Tibial nerve (tissue), 4 donors: ENCODE results near the gene ASB8. TPM values are rescaled to one million over a fixed set of nuclear protein-coding genes. Genes with fewer than 3 reads are reported as not detected.
"Not testable (repeated sequence)": the region's sequence is repeated elsewhere in the genome, so short reads cannot be mapped to it uniquely, and the experiment has no call there.

Experiments used
- DNase-seq, 2 donors: peaks; one replicate each; pipeline ENCODE4 v3.0.0-alpha.2; 2019; ENCODE audit warnings: low spot score in 2 of 2
- H3K27ac ChIP-seq, 4 donors: fragments of 200-600 bp; sonication (generic) in 3 of 4; one replicate each; pipeline ENCODE4 v1.5.1; 2017 to 2019; ENCODE audit warnings: mild to moderate bottlenecking in 1 of 4
- H3K27me3 ChIP-seq, 2 donors: fragments of 200-600 bp; sonication (generic) in 1 of 2; one replicate each; pipeline versions ENCODE4 v1.5.1 to v1.6.0; 2017 to 2019
- H3K36me3 ChIP-seq, 3 donors: fragments of 200-600 bp; sonication (generic); one replicate each; pipeline ENCODE4 v1.5.1; 2018 to 2019
- H3K4me1 ChIP-seq, 4 donors: fragments of 200-600 bp; sonication (generic) in 3 of 4; one replicate each; pipeline ENCODE4 v1.5.1; 2017 to 2019
- H3K4me3 ChIP-seq, 4 donors: fragments of 200-600 bp; sonication (generic) in 3 of 4; one replicate each; pipeline ENCODE4 v1.5.1; 2017 to 2019; ENCODE audit warnings: mild to moderate bottlenecking in 1 of 4, moderate library complexity in 1 of 4
- H3K9me3 ChIP-seq, 4 donors: fragments of 200-600 bp; sonication (generic) in 3 of 4; one replicate each; pipeline ENCODE4 v1.5.1; 2017 to 2019
- EP300 ChIP-seq, 2 donors: sonication (generic); formaldehyde crosslinking; IDR thresholded peaks; one replicate each; pipeline ENCODE4 v1.6.1; 2017; ENCODE audit warnings: antibody characterized with exemption in 2 of 2, mild to moderate bottlenecking in 1 of 2
- POLR2A ChIP-seq, 2 donors: fragments of 450-650 bp; IDR thresholded peaks; one replicate each; pipeline ENCODE4 v1.6.1; 2017; ENCODE audit warnings: antibody characterized with exemption in 2 of 2, mild to moderate bottlenecking in 2 of 2, moderate library complexity in 2 of 2
- WGBS, 2 donors: methylation state at CpG; one replicate each; pipeline ENCODE4 v1.1.5; 2018; 5-methylcytosine and 5-hydroxymethylcytosine counted together
- total RNA-seq, 4 donors: library from RNA; depleted of rRNA; stranded (reverse); fragments of >200 nt; gene quantifications; one replicate each; pipeline ENCODE4 v1.1.0, GENCODE V29; 2016
- TF ChIP-seq, protein P1 (sequence below), 5 experiments: fragments of 200-600 bp in 3 of 5; fragments of 450-650 bp in 2 of 5; sonication (generic) in 3 of 5; IDR thresholded peaks; one replicate each; pipeline ENCODE4 v1.5.1; 2016 to 2019; ENCODE audit warnings: antibody characterized with exemption in 5 of 5, mild to moderate bottlenecking in 3 of 5, moderate library complexity in 2 of 5

Gene ASB8
- total RNA-seq, 4 donors from 2014 or later, result 25.1 to 40.2 (median 28.2) TPM

DNA sequence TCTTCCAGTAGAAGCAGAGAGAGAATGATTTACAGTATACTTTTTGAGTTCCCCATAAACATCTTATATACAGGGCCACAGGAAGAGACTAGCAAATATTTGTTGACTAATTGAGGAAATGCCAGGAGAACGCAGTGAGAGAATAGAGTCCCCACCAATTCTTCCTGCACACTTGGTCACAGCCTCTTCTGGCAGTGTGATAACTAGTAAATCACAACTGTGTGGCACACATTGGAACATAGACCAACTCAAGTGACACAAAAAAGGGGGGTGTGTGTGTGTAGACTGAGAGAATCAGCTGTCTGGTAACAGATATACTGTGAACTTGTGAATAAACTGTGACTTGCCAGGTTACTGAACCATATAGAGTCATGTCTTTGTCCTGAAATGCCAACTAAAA, 27.9 kb downstream of the ASB8 start:
- no peak for DNase-seq
- Histone ChIP-seq H3K27ac (no peak overlapping the region), H3K27me3 (no peaks in the 10 kb centered on the region), H3K4me1 (no peaks in the 10 kb centered on the region), H3K4me3 (no peak overlapping the region), H3K9me3 (no peaks in the 10 kb centered on the region), H3K36me3 (peaks cover under 1 to 94% (median 12%) of the 10 kb centered on the region in 3 donors)
- TF ChIP-seq EP300 (IDR thresholded peaks at IDR 0.05) (no peak), POLR2A (IDR thresholded peaks at IDR 0.05) (no peak)
- TF ChIP-seq, protein P1, sequence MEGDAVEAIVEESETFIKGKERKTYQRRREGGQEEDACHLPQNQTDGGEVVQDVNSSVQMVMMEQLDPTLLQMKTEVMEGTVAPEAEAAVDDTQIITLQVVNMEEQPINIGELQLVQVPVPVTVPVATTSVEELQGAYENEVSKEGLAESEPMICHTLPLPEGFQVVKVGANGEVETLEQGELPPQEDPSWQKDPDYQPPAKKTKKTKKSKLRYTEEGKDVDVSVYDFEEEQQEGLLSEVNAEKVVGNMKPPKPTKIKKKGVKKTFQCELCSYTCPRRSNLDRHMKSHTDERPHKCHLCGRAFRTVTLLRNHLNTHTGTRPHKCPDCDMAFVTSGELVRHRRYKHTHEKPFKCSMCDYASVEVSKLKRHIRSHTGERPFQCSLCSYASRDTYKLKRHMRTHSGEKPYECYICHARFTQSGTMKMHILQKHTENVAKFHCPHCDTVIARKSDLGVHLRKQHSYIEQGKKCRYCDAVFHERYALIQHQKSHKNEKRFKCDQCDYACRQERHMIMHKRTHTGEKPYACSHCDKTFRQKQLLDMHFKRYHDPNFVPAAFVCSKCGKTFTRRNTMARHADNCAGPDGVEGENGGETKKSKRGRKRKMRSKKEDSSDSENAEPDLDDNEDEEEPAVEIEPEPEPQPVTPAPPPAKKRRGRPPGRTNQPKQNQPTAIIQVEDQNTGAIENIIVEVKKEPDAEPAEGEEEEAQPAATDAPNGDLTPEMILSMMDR (IDR thresholded peaks at IDR 0.05), result no peak
- WGBS, 2 donors, result 77 to 79% methylated on average over 1 of the region's 1 CpG

DNA sequence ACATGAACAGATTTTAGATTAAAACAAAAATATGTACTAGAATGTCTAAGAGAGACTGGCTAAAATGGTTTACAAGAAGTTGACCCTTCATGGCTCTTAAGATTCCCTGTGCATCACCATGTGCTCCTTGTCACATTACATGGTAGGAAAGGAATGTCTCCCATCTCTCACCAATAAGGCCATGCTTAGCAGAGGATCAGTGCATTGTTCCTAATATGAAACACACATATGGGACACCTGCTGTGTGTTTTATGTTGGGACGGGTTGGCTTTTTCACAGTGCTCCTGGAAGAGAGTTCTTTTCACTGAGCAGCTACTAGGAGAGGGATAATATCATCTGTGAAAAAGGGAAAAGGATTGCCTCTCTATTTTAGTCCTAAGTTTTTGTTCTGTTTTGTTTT, 28.5 kb downstream of the ASB8 start:
- Histone ChIP-seq H3K27ac (no peak overlapping the region), H3K4me1 (no peaks in the 10 kb centered on the region), H3K9me3 (no peaks in the 10 kb centered on the region), H3K27me3 (no peaks in the 10 kb centered on the region), H3K4me3 (no peak overlapping the region), H3K36me3 (peaks cover 0 to 94% (median 12%) of the 10 kb centered on the region in 3 donors)
- TF ChIP-seq POLR2A (IDR thresholded peaks at IDR 0.05), result no peak
- TF ChIP-seq EP300 (IDR thresholded peaks at IDR 0.05), result no peak
- TF ChIP-seq, protein P1 (IDR thresholded peaks at IDR 0.05), result no peak
- 100% methylated on average over 1 of the region's 1 CpG for WGBS, 2 donors
- no peak for DNase-seq

DNA sequence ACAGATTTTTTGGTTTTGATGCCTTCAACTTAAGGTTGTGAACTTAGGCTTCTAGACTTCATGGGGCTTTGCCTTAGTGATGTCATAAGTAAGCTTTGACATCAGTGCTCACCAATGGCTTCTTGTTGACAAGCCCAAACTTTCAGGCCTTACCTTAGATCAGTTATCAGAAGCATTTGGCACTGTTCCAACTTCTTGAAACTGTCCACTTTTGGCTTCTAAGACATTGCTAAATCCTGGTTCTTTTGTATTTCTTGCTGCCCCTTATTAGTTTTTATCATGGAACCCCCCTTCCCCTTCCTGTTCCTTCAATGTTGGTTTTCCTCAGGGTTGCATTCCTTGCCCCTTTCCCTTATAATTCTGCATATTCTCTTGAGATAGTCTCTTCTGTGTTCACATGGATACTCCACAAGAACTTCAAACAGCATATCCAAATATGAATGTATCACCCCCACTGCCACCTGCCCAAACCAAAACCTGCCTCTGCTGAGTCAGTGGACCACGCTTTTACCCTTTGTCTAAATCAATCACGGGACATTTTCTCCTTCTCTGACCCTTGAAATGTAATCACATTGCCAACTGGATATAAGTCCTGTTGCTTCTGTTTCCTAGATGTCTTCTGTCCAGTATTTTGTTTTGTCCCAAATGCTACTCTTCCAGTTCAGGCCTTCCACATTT, 30.2 kb downstream of the ASB8 start:
- Histone ChIP-seq H3K9me3 (no peaks in the 10 kb centered on the region), H3K4me3 (no peak overlapping the region), H3K36me3 (peaks cover 0 to 91% (median under 1%) of the 10 kb centered on the region in 3 donors), H3K27ac (no peak overlapping the region), H3K4me1 (peaks cover 0 to 4% (median 0%) of the 10 kb centered on the region in 4 donors), H3K27me3 (no peaks in the 10 kb centered on the region)
- TF ChIP-seq POLR2A (IDR thresholded peaks at IDR 0.05) (no peak), EP300 (IDR thresholded peaks at IDR 0.05) (no peak)
- TF ChIP-seq, protein P1 (IDR thresholded peaks at IDR 0.05), result no peak
- 92 to 97% methylated on average over 2 of the region's 2 CpGs for WGBS, 2 donors
- DNase-seq, result no peak

DNA sequence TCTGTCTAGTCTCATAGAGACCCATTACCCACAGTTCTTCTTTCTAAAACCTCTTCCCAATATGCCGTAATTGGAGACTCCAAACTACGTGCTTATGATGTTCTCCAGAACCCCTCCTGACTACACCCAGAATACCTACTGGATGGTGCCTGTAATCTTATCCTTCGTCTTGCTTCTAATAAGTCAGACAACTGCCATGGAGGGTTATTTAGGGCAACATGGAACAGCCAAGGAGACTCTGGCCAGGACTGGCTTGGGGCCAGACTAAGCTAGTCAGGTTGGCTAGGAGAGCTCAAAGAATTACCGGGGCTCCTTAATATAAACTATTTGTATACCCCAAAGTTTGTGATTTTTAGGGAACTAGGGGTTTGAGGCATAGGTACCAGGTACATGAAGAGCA, 31.3 kb downstream of the ASB8 start:
- peaks cover 0 to 6% (median 0%) of the 10 kb centered on the region in 4 donors for H3K4me1 ChIP-seq
- H3K27me3 ChIP-seq, result no peaks in the 10 kb centered on the region
- no peak overlapping the region for H3K4me3 ChIP-seq
- WGBS, 2 donors, result 85 to 88% methylated on average over 4 of the region's 4 CpGs
- peaks cover 0 to 80% (median 0%) of the 10 kb centered on the region in 3 donors for H3K36me3 ChIP-seq
- no peak overlapping the region for H3K27ac ChIP-seq
- DNase-seq, result no peak
- H3K9me3 ChIP-seq, result no peaks in the 10 kb centered on the region
- TF ChIP-seq, protein P1 (IDR thresholded peaks at IDR 0.05), result no peak
- no peak for TF ChIP-seq POLR2A (IDR thresholded peaks at IDR 0.05)
- TF ChIP-seq EP300 (IDR thresholded peaks at IDR 0.05), result no peak

DNA sequence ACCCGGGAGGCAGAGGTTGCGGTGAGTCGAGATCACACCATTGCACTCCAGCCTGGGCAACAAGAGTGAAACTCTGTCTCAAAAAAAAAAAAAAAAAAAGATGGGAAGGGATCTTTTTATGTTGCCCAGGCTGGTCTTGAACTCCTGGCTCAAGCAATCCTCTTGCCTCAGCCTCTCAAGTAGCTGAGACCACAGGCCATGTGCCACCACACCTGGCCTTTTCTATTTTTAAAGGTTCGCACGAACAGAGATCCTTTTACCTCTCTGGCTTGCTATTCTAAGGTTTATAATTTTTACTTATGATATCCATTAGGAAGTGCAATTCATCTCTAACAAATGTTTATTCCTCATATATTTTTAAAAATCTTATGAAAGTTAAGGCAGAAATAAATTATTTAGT, 31.8 kb downstream of the ASB8 start:
- H3K9me3 ChIP-seq, H3K27ac ChIP-seq, H3K4me3 ChIP-seq, DNase-seq, H3K27me3 ChIP-seq: not testable (repeated sequence)
- Histone ChIP-seq H3K4me1 (peaks cover 0 to 10% (median 0%) of the 10 kb centered on the region in 4 donors), H3K36me3 (peaks cover 0 to 76% (median 0%) of the 10 kb centered on the region in 3 donors)
- WGBS, 2 donors, result 93 to 97% methylated on average over 5 of the region's 5 CpGs
